ENCODE measurements around the gene ST6GALNAC4. TPM values are rescaled to one million over a fixed set of nuclear protein-coding genes. Genes with fewer than 3 reads are reported as not detected.

Gene ST6GALNAC4
- total and polyA plus RNA-seq, 9 of the 15 experiments (the other 6 are each of a cell fraction or from before 2014, with no cell fraction given): 2.6 to 43.1 (median 15.4) TPM

GRCh38 chr9:127899128-127899943, 17.5 kb downstream of the ST6GALNAC4 start, which contains the start of gene ST6GALNAC6 (continued):
- 0 out of 2 replicates have a peak, but pooled peaks have one; percentile 1 for TF ChIP-seq TFAP4 (CRISPR knock-in tag; IDR thresholded peaks at IDR 0.05; ENCODE audit: borderline replicate concordance)
- TF ChIP-seq MIER1 (IDR thresholded peaks at IDR 0.05; ENCODE audit: low read depth): no peak
- TF ChIP-seq MEF2D (tag; conservative IDR thresholded peaks at IDR 0.05; ENCODE audit: low read depth): no peak
- no peak for TF ChIP-seq REST (IDR thresholded peaks at IDR 0.05; ENCODE audit: borderline replicate concordance)
- 0 out of 2 replicates have a peak, but pooled peaks have one; percentile 48 for TF ChIP-seq REST (CRISPR knock-in tag; IDR thresholded peaks at IDR 0.05; ENCODE audit: low read depth)
- TF ChIP-seq CREM (IDR thresholded peaks at IDR 0.05; ENCODE audit: low read depth): no peak
- TF ChIP-seq SIRT6 (IDR thresholded peaks at IDR 0.05; ENCODE audit: low read depth, low read length): no peak
- TF ChIP-seq MYNN (IDR thresholded peaks at IDR 0.05): no peak
- TF ChIP-seq MYNN (CRISPR knock-in tag; IDR thresholded peaks at IDR 0.05): no peak
- no peak for TF ChIP-seq MLX (CRISPR knock-in tag; conservative IDR thresholded peaks at IDR 0.05)
- no peak for TF ChIP-seq TARDBP (IDR thresholded peaks at IDR 0.05)
- no peak for TF ChIP-seq PKNOX1 (IDR thresholded peaks at IDR 0.05)
- TF ChIP-seq CEBPB (tag; IDR thresholded peaks at IDR 0.05): no peak
- no peak for TF ChIP-seq ZC3H11A (IDR thresholded peaks at IDR 0.05; ENCODE audit: low read depth, low read length)
- no peak for TF ChIP-seq SAFB2 (IDR thresholded peaks at IDR 0.05; ENCODE audit: borderline replicate concordance, low read depth, low read length, severe bottlenecking)
- no peak for TF ChIP-seq TCFL5 (CRISPR knock-in tag; conservative IDR thresholded peaks at IDR 0.05)
- peak; percentile 78 for TF ChIP-seq HMGN3 (IDR thresholded peaks at IDR 0.05; ENCODE audit: borderline replicate concordance, extremely low read depth, insufficient read length, low read depth, low read length)
- no peak for TF ChIP-seq SETDB1 (IDR thresholded peaks at IDR 0.05; ENCODE audit: low read length)
